Measurements from ENCODE around the gene HDAC4. TPM values are rescaled to one million over a fixed set of nuclear protein-coding genes. Genes with fewer than 3 reads are reported as not detected.

HDAC4 gene
- total RNA-seq, 6 donors from 2014 or later = 16.1 to 108 (median 45.0) TPM

GRCh38 chr2:239003624-239004273, 397.1 kb downstream of the HDAC4 start:
- DNase-seq (peak in 1 of 2 donors; percentile 33), ATAC-seq (ENCODE audit: low FRiP score in 2 of 2) (no peak)
- Histone ChIP-seq H3K27me3 (no peaks in the 10 kb centered on the region), H3K27ac (no peak overlapping the region), H3K36me3 (no peaks in the 10 kb centered on the region), H3K9me3 (no peaks in the 10 kb centered on the region), H3K4me3 (no peak overlapping the region), H3K4me1 (no peaks in the 10 kb centered on the region)
- TF ChIP-seq POLR2A (IDR thresholded peaks at IDR 0.05) (no peak), EP300 (IDR thresholded peaks at IDR 0.05) (no peak), POLR2AphosphoS5 (IDR thresholded peaks at IDR 0.05) (no peak)
- TF ChIP-seq, protein P1, sequence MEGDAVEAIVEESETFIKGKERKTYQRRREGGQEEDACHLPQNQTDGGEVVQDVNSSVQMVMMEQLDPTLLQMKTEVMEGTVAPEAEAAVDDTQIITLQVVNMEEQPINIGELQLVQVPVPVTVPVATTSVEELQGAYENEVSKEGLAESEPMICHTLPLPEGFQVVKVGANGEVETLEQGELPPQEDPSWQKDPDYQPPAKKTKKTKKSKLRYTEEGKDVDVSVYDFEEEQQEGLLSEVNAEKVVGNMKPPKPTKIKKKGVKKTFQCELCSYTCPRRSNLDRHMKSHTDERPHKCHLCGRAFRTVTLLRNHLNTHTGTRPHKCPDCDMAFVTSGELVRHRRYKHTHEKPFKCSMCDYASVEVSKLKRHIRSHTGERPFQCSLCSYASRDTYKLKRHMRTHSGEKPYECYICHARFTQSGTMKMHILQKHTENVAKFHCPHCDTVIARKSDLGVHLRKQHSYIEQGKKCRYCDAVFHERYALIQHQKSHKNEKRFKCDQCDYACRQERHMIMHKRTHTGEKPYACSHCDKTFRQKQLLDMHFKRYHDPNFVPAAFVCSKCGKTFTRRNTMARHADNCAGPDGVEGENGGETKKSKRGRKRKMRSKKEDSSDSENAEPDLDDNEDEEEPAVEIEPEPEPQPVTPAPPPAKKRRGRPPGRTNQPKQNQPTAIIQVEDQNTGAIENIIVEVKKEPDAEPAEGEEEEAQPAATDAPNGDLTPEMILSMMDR (IDR thresholded peaks at IDR 0.05) = no peak
- 79 to 87% methylated on average over 25 of the region's 25 CpGs for WGBS, 2 donors

DNA sequence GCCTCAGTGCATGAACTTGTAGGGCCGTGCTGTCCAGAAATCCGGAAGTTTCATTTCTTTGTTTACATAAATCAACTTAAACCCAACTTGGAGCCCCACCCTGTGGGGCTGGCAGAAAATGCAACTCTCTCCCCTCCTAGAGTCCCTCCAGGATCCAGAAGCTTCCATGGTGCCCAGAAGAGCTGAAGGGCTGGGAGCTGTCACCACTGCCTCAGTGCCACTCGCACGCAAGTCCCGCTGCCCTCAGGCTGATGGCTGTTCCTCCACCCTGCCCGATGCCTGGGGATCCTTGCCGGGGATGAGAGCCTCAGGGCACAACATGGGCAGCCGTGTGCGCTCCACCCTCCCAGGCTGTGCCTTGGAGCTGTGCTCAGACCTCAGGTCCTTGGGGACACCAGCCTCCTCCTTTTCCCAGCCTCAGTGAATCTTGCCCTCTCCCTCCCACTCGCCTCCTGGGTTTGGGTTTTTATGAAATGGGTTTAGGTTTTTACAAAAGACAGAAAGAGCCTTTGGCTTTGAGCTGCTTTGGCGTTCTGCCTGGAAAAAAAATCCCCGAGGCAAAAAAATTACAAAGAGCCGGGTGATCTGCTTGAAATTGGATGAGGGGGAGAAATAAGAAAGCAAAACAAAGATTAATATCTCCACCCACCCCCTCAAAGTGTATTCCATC, 397.7 kb downstream of the HDAC4 start:
- Histone ChIP-seq H3K36me3 (no peaks in the 10 kb centered on the region), H3K27me3 (no peaks in the 10 kb centered on the region), H3K9me3 (no peaks in the 10 kb centered on the region), H3K4me1 (no peaks in the 10 kb centered on the region), H3K4me3 (no peak overlapping the region), H3K27ac (peak overlapping the region in 1 of 4 donors; percentile 36)
- no peak for TF ChIP-seq EP300 (IDR thresholded peaks at IDR 0.05)
- TF ChIP-seq POLR2A (IDR thresholded peaks at IDR 0.05) = no peak
- TF ChIP-seq POLR2AphosphoS5 (IDR thresholded peaks at IDR 0.05) = no peak
- TF ChIP-seq, protein P1 (IDR thresholded peaks at IDR 0.05) = no peak
- peak in 1 of 2 donors; percentile 45 for DNase-seq
- 57 to 58% methylated on average over 9 to 13 of the region's 13 CpGs for WGBS, 2 donors
- ATAC-seq (ENCODE audit: low FRiP score in 2 of 2) = peak in 1 of 2 donors; percentile 72

GRCh38 chr2:239002591-239002953, 398.2 kb downstream of the HDAC4 start:
- H3K27ac ChIP-seq = no peak overlapping the region
- TF ChIP-seq EP300 (IDR thresholded peaks at IDR 0.05) (no peak), POLR2A (IDR thresholded peaks at IDR 0.05) (no peak), POLR2AphosphoS5 (IDR thresholded peaks at IDR 0.05) (no peak)
- TF ChIP-seq, protein P1 (IDR thresholded peaks at IDR 0.05) = no peak
- ATAC-seq (ENCODE audit: low FRiP score in 2 of 2) (no peak), DNase-seq (no peak)
- H3K4me1 ChIP-seq = no peaks in the 10 kb centered on the region
- H3K4me3 ChIP-seq = no peak overlapping the region
- H3K36me3 ChIP-seq = no peaks in the 10 kb centered on the region
- H3K9me3 ChIP-seq = no peaks in the 10 kb centered on the region
- H3K27me3 ChIP-seq = no peaks in the 10 kb centered on the region
- 47 to 59% methylated on average over 8 of the region's 8 CpGs for WGBS, 2 donors

DNA sequence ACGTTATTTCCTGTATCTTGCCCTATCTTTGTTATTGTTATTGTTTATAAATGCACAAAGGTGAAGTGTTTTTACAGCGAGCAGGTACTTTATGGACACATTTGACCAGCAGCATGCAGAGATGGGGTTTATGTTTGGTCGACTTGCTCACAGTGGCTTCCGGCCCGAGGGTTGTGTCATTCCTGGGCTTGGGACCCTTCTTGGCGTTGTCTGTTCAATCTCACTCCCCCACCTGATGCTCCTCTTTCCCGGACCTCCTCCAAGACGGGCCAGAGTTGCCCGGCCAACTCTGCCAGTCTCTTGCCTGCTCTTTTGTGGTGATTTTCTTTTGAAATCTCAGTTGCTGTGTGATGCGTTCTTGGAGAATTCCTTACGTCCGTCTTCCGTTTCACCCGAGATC, 399.0 kb downstream of the HDAC4 start:
- Histone ChIP-seq H3K4me1 (no peaks in the 10 kb centered on the region), H3K27ac (no peak overlapping the region), H3K36me3 (no peaks in the 10 kb centered on the region), H3K4me3 (no peak overlapping the region), H3K9me3 (no peaks in the 10 kb centered on the region), H3K27me3 (no peaks in the 10 kb centered on the region)
- 85 to 90% methylated on average over 14 of the region's 14 CpGs for whole genome bisulfite sequencing, 2 donors
- DNase-seq (no peak), ATAC-seq (ENCODE audit: low FRiP score in 2 of 2) (no peak)
- TF ChIP-seq, protein P1 (IDR thresholded peaks at IDR 0.05) = no peak
- no peak for TF ChIP-seq POLR2AphosphoS5 (IDR thresholded peaks at IDR 0.05)
- TF ChIP-seq EP300 (IDR thresholded peaks at IDR 0.05) = no peak
- TF ChIP-seq POLR2A (IDR thresholded peaks at IDR 0.05) = no peak
